Naive B cell (primary cell): ENCODE data around the gene DNAH7. TPM values are rescaled to one million over a fixed set of nuclear protein-coding genes. Genes with fewer than 3 reads are reported as not detected.
A peak's percentile ranks its signal among the peaks of the same experiment; 100 is the strongest.

Source experiments
- ATAC-seq, 2 donors: fragments of 150-1000 bp; cut with Tn5 transposase; 2 replicates each; pipeline ENCODE4 v1.10.0; 2021; ENCODE audit warnings: low read depth in 2 of 2, mild to moderate bottlenecking in 2 of 2, moderate library complexity in 2 of 2
- DNase-seq: peaks from one replicate; pipeline ENCODE4 v3.0.0; 2022
- H3K27ac Mint-ChIP-seq, 6 donors: one replicate each; pipeline ENCODE4 v1.8.0; 2020 to 2022; ENCODE audit warnings: mild to moderate bottlenecking in 6 of 6, mixed read lengths in 6 of 6, moderate library complexity in 5 of 6, inconsistent platforms in 2 of 6
- H3K27me3 Mint-ChIP-seq, 3 donors: one replicate each; pipeline ENCODE4 v1.8.0; 2021 to 2022; ENCODE audit warnings: mixed read lengths in 3 of 3, mild to moderate bottlenecking in 1 of 3
- H3K36me3 Mint-ChIP-seq, 2 donors: one replicate each; pipeline ENCODE4 v1.8.0; 2020 to 2022; ENCODE audit warnings: mixed read lengths in 2 of 2, inconsistent platforms in 1 of 2, mild to moderate bottlenecking in 1 of 2
- H3K4me1 Mint-ChIP-seq, 3 donors: one replicate each; pipeline ENCODE4 v1.8.0; 2020 to 2022; ENCODE audit warnings: mixed read lengths in 3 of 3, inconsistent platforms in 1 of 3, mild to moderate bottlenecking in 1 of 3, moderate library complexity in 1 of 3
- H3K4me3 Mint-ChIP-seq, 8 donors: one replicate each; pipeline ENCODE4 v1.8.0; 2020 to 2022; ENCODE audit warnings: mild to moderate bottlenecking in 8 of 8, mixed read lengths in 8 of 8, moderate library complexity in 8 of 8, inconsistent platforms in 2 of 8
- H3K9me3 Mint-ChIP-seq, 7 donors: one replicate each; pipeline ENCODE4 v1.8.0; 2020 to 2022; ENCODE audit warnings: mixed read lengths in 7 of 7, mild to moderate bottlenecking in 5 of 7, inconsistent platforms in 2 of 7, moderate library complexity in 1 of 7
- polyA plus RNA-seq, 6 donors: library from polyadenylated mRNA; unstranded; fragments of 300-500 nt; fragmentation: Illumina TruSeq; gene quantifications; one replicate each; pipeline ENCODE4 v1.2.3, GENCODE V29; 2021; ENCODE audit warnings: low read depth in 6 of 6

The DNAH7 gene
- under 1 TPM in 2 of 6 donors, not detected in 4; 0.43 to 0.53 TPM for polyA plus RNA-seq

DNA sequence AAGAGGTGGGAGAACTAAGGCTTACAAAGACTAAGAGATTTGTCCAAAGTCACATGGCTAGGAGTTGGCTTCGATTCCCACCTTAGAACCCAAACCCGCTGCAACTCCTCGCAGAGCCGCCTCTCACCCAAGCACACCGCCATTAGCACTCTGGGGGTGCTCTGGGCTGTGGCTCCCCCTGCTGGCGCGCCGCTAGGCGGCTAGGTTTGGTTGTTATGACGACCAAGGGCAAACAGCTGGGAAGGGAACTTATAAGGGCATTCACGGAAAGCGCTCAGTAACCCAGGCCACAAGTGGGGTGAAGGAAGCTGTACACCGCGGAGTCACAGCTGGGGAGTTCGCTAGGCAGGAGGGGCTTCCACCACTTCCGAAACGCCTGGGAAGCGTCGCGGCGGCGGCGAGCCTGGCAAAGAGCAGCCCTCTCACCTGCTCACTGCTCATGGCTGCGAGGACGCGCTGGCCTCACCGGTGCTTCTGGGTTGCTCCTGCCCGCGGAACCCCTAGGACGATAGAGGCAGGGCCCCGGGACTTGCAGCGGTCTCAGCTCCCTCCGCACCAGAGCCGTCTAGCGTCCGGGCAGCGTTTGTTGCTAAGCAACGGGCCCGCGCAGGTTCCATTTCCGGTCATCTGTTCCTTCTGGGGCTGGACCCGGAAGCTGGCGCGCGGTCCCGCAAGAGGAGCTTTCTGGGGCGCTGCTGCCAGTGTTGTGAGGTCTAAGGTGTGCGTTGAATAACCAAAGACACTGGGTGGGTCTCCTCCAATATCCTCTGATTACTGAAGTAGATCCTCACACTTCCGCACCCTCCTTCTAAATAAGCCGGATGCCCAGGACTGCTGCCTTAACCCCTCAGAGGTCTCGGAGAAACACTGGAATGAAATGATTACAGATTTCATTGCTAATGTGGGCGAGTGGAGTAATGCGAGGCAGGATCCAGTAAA, at the start of gene DNAH7:
DNAH7 (minus strand) TSS at position 567 of the 939 bp plus-strand sequence; CDS start at position 441, 126 bp downstream.
- peaks cover 4 to 13% (median 12%) of the 10 kb centered on the region in 3 donors for H3K4me1 Mint-ChIP-seq
- H3K27ac Mint-ChIP-seq: peak within 1 kb of the TSS; percentile 55 to 97 (median 90)
- peaks cover 0 to 3% (median 0%) of the 10 kb centered on the region in 3 donors for H3K27me3 Mint-ChIP-seq
- ATAC-seq (peak; percentile 97 to 98), DNase-seq (peak; percentile 95)
- H3K9me3 Mint-ChIP-seq: no peaks in the 10 kb centered on the region
- no peaks in the 10 kb centered on the region for H3K36me3 Mint-ChIP-seq
- peak within 1 kb of the TSS; percentile 76 to 95 (median 90) for H3K4me3 Mint-ChIP-seq

- peaks cover 0 to 6% (median 4%) of the 10 kb centered on the region in 7 donors for H3K9me3 Mint-ChIP-seq
- ATAC-seq (no peak), DNase-seq (no peak)
- H3K36me3 Mint-ChIP-seq: peaks cover 4 to 7% of the 10 kb centered on the region in 2 donors
- H3K27me3 Mint-ChIP-seq: no peaks in the 10 kb centered on the region
- H3K27ac Mint-ChIP-seq: no peak overlapping the region
- H3K4me1 Mint-ChIP-seq: peaks cover 0 to 2% (median 0%) of the 10 kb centered on the region in 3 donors
- H3K4me3 Mint-ChIP-seq: no peak overlapping the region
Observed at GRCh38 chr2:196117214-196117705, 48.6 kb upstream of the DNAH7 start.

DNA sequence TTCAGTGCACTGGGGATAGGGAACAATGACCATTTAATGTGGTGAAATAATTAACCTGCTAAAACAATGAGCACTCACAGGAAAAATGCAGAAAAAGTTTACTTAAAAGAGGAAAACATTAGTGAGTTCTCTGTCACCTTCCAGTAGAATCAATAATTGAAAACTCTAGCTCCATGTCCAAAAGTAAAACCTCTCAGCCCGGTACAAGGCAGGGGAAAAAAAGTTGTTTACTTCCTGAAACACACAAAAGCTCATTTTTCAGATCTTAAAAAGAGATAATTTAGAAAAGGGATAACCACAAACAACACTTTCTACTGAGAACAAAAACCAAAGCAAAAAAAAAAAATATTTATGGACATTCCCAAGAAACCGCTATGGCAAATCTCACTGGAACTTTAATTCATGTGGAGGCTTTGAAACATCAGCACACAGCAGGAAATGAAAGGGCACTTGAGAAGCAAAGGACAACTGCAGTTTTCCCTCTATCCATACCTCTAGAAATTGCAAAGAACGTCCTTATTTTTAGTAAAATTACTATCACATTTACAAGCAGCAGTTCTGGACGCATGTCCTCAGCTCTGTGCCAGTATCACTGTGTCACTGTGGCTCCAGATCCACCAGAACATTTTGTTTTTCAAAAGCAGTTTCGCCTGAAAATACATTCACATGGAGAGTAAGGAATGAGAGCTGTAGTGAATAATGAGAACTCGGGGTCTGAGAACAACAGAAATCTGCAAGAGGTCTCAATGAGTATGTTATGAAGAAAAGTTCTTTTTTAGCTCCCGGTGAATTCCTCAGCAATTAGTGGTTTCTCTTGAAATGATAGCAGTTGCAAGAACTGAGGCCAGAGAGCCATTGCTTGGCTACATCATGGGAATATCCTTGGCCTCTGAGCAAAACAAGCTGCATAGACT, 44.7 kb upstream of the DNAH7 start:
- H3K36me3 Mint-ChIP-seq: no peaks in the 10 kb centered on the region
- ATAC-seq (no peak), DNase-seq (no peak)
- H3K9me3 Mint-ChIP-seq: no peaks in the 10 kb centered on the region
- no peak overlapping the region for H3K4me3 Mint-ChIP-seq
- H3K4me1 Mint-ChIP-seq: peaks cover 4 to 12% (median 4%) of the 10 kb centered on the region in 3 donors
- no peaks in the 10 kb centered on the region for H3K27me3 Mint-ChIP-seq
- peak overlapping the region in 2 of 6 donors; percentile 37 to 46 for H3K27ac Mint-ChIP-seq

DNA sequence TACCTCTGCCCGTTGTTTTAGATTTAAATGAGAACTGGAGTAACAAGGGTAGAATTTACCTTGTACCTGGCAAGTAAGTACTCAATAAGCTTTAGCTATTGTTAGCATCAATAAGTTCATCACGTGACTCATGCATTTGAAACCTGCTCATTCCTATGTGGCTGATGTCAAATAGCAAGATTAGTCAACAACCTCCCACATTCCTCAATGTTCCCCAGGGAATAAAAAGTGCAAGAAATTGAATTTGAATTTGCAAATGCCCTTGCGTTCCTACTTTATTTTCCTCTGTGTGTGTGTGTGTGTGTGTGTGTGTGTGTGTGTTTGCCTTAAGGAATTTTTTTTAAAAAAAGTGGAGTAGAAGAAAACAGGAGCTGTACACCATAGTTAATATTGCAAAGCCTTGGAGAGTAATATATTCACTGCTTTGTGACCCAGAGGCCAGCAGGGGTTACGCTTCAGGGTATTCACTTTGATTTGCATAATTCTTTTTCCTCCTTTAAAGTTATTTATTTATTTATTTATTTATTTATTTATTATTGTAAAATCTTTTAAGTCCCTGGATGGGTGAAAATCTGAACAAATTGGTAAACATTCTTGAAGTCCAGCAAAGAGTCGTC, 43.9 kb upstream of the DNAH7 start:
- DNase-seq (no peak), ATAC-seq (no peak)
- Mint-ChIP-seq H3K27ac (no peak overlapping the region), H3K27me3 (no peaks in the 10 kb centered on the region), H3K9me3 (no peaks in the 10 kb centered on the region), H3K4me3 (no peak overlapping the region), H3K36me3 (no peaks in the 10 kb centered on the region), H3K4me1 (peaks cover 10 to 16% (median 10%) of the 10 kb centered on the region in 3 donors)

DNA sequence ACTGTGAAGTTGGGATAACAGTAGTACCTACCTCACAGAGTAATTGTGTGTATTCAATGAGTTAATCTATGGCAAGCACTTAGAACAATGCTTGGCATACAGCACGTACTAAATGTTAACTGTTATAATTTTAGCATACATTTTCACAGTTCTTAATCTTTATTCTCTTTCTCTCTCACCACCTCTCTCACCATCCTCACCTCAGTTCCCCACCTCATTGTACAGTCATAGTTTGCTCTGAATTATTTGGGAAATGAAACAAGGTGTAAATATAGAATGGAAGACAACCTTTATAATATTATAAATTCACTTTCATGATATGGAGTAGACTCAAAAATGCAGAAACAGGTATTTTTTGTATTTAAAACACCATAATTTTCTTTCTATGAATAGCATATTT, 40.0 kb upstream of the DNAH7 start:
- Mint-ChIP-seq H3K36me3 (no peaks in the 10 kb centered on the region), H3K9me3 (no peaks in the 10 kb centered on the region), H3K27me3 (no peaks in the 10 kb centered on the region), H3K4me3 (no peak overlapping the region), H3K4me1 (peaks cover 28 to 43% (median 35%) of the 10 kb centered on the region in 3 donors), H3K27ac (no peak overlapping the region)
- ATAC-seq (no peak), DNase-seq (no peak)

DNA sequence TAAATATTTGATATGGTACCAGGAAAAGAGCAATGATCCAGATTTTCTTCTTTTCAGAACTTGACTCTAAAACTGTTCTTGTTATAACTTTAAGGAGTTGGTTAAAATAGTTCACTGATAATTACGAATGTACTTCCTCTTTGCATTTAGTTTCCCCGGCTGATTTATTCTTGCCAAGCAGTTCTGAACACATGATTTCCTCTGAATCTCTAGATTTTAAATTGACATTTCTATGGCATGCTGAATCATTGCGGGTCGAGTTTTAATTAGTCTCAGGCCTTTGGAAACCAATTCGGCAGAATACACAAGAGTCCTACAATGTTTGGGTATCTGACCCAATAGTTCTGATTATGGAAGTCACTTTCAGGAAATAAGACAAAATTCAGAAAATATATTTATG, 37.3 kb upstream of the DNAH7 start:
- Mint-ChIP-seq H3K27ac (peak overlapping the region; percentile 8 to 92 (median 73)), H3K9me3 (no peaks in the 10 kb centered on the region), H3K4me1 (peaks cover 50 to 66% (median 61%) of the 10 kb centered on the region in 3 donors), H3K4me3 (peak overlapping the region in 7 of 8 donors; percentile 39 to 60 (median 44)), H3K36me3 (no peaks in the 10 kb centered on the region), H3K27me3 (no peaks in the 10 kb centered on the region)
- peak; percentile 17 for DNase-seq
- peak; percentile 27 to 42 for ATAC-seq

- peak overlapping the region in 3 of 6 donors; percentile 30 to 90 (median 73) for H3K27ac Mint-ChIP-seq
- H3K27me3 Mint-ChIP-seq: no peaks in the 10 kb centered on the region
- H3K4me1 Mint-ChIP-seq: peaks cover 60 to 76% (median 74%) of the 10 kb centered on the region in 3 donors
- H3K9me3 Mint-ChIP-seq: no peaks in the 10 kb centered on the region
- DNase-seq: no peak
- H3K36me3 Mint-ChIP-seq: no peaks in the 10 kb centered on the region
- no peak overlapping the region for H3K4me3 Mint-ChIP-seq
- ATAC-seq: no peak
Observed at GRCh38 chr2:196104066-196104465, 35.4 kb upstream of the DNAH7 start.

- Mint-ChIP-seq H3K36me3 (no peaks in the 10 kb centered on the region), H3K27me3 (no peaks in the 10 kb centered on the region), H3K9me3 (no peaks in the 10 kb centered on the region), H3K4me1 (peaks cover 60 to 80% (median 71%) of the 10 kb centered on the region in 3 donors), H3K4me3 (peak overlapping the region in 1 of 8 donors; percentile 60), H3K27ac (peak overlapping the region in 3 of 6 donors; percentile 30 to 90 (median 85))
- no peak for DNase-seq
- no peak for ATAC-seq
Observed at GRCh38 chr2:196103626-196104025, 35.0 kb upstream of the DNAH7 start.

- ATAC-seq (peak; percentile 91 to 93), DNase-seq (peak; percentile 55)
- peak overlapping the region in 5 of 6 donors; percentile 58 to 93 (median 76) for H3K27ac Mint-ChIP-seq
- H3K9me3 Mint-ChIP-seq: no peaks in the 10 kb centered on the region
- no peaks in the 10 kb centered on the region for H3K27me3 Mint-ChIP-seq
- peaks cover 54 to 70% (median 64%) of the 10 kb centered on the region in 3 donors for H3K4me1 Mint-ChIP-seq
- peak overlapping the region in 5 of 8 donors; percentile 30 to 64 (median 55) for H3K4me3 Mint-ChIP-seq
- H3K36me3 Mint-ChIP-seq: no peaks in the 10 kb centered on the region
Observed at GRCh38 chr2:196101325-196101991, 32.8 kb upstream of the DNAH7 start.

DNA sequence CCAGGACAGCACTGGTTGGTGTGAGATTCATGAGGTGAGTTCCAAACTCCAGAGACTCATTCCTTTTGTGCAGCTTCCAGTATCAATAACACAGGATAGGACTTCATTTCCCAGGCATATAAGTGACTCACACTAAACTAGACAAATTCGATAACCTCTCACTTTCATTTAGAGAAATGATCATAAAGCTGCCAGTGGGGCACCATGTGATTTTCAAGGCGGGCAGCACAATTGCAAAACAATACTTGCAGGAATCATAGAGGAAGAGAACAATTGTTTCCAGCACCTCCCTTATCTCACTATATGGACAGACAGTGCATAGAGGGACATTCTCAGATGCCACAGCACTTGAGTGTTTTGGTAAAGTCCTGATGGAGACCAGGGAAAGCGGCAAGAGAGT, 31.3 kb upstream of the DNAH7 start:
- peak overlapping the region in 2 of 6 donors; percentile 51 to 82 for H3K27ac Mint-ChIP-seq
- no peaks in the 10 kb centered on the region for H3K27me3 Mint-ChIP-seq
- H3K4me1 Mint-ChIP-seq: peaks cover 44 to 58% (median 51%) of the 10 kb centered on the region in 3 donors

DNA sequence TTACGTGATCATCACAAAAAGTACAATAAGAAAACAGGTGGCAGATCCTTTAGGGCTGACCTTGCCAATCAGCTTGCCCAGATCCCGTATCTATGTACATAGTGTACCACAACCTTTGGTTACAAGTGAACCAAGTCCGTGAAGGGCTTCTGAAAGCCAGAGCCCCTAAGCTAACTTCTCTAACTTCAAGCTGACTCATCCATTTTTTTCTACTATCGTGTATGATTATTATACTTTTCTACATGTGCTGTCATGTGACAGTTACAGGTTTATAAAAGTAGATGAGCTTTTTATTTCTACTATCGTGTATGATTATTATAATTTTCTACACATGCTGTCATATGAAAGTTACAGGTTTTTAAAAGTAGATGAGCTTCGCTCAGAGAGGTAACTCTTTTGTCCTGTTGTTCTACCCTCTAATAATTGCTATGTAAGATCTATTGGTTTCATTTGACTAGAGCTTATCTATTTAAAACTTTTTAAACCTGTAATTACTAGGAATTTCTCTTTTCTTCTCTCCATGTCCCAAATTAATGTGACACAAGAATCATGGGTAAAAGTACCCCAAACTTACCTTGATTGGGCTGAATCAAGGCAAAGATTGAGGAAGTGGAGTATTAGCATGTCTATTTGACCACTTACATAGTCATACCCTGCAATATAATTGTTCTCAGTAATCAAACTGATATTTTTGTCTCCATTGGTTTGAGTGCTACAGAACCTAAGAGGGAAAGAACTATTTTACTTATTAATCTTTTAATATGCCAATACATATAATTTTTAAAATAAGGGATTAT, 29.4 kb upstream of the DNAH7 start:
- Mint-ChIP-seq H3K9me3 (peaks cover 0 to 17% (median 12%) of the 10 kb centered on the region in 7 donors), H3K4me1 (peaks cover 34 to 43% (median 35%) of the 10 kb centered on the region in 3 donors), H3K4me3 (no peak overlapping the region), H3K27me3 (no peaks in the 10 kb centered on the region), H3K27ac (no peak overlapping the region), H3K36me3 (peaks cover 0 to 5% of the 10 kb centered on the region in 2 donors)
- ATAC-seq (no peak), DNase-seq (no peak)

More for the DNA sequence above, 31.3 kb upstream of the DNAH7 start:
- DNase-seq (no peak), ATAC-seq (no peak)
- H3K9me3 Mint-ChIP-seq: peaks cover 0 to 3% (median 0%) of the 10 kb centered on the region in 7 donors
- no peaks in the 10 kb centered on the region for H3K36me3 Mint-ChIP-seq
- no peak overlapping the region for H3K4me3 Mint-ChIP-seq
